A549 (cell line): ENCODE results near the gene ADCY4. TPM values are rescaled to one million over a fixed set of nuclear protein-coding genes. Genes with fewer than 3 reads are reported as not detected.

Experiments used
- ATAC-seq, 2 experiments: fragments of 200-7000 bp in 1 of 2; fragments of >200 bp in 1 of 2; cut with Nextera tagmentation in 1 of 2; cut with Tn5 transposase in 1 of 2; 3 replicates each; pipeline versions ENCODE4 v1.8.0 to v1.9.1; 2018 to 2020; ENCODE audit warnings: mild to moderate bottlenecking in 1 of 2, moderate library complexity in 1 of 2
- CTCF ChIA-PET: fragments of 300-600 bp; sonication (Branson Sonifier 250); formaldehyde crosslinking; extraction: SDS; loops from one replicate; lab custom pipeline; 2021; ENCODE audit warnings: antibody characterized with exemption, inconsistent platforms; lab: Yijun Ruan, JAX
- POLR2A ChIA-PET: fragments of 350-600 bp; formaldehyde crosslinking; extraction: SDS; loops from one replicate; lab custom pipeline; 2021; ENCODE audit warnings: antibody characterized with exemption, inconsistent platforms; lab: Yijun Ruan, JAX
- DNase-seq, 2 experiments: peaks; one replicate each; pipeline versions ENCODE4 v3.0.0 to v3.0.0-alpha.2; 2011 to 2016; ENCODE audit warnings: low read depth in 1 of 2, low spot score in 1 of 2
- FAIRE-seq: peaks from 2 replicates; lab custom pipeline; 2011; peaks lifted over from hg19 to GRCh38; lab: Jason Lieb, UNC
- H3K27ac ChIP-seq, 2 experiments: fragments of >200 bp; sonication (Bioruptor Twin); formaldehyde crosslinking; 3 replicates each; pipeline ENCODE4 v1.5.1; 2016 to 2017
- H3K4me1 ChIP-seq: fragments of >200 bp; sonication (Bioruptor Twin); formaldehyde crosslinking; 3 replicates; pipeline ENCODE4 v1.6.1; 2016
- H3K4me2 ChIP-seq: fragments of >200 bp; sonication (Bioruptor Twin); formaldehyde crosslinking; 3 replicates; pipeline ENCODE4 v1.6.1; 2016
- H3K4me3 ChIP-seq: fragments of >200 bp; sonication (Bioruptor Twin); formaldehyde crosslinking; 3 replicates; pipeline ENCODE4 v1.5.1; 2016
- H3K9me3 ChIP-seq: fragments of >200 bp; sonication (Bioruptor Twin); formaldehyde crosslinking; 3 replicates; pipeline ENCODE4 v1.6.1; 2016
- ATOH8 ChIP-seq: fragments of 250-450 bp; sonication (Bioruptor Pico); IDR thresholded peaks from 2 replicates; pipeline ENCODE4 v1.5.0; 2020; ENCODE audit warnings: low read depth, mild to moderate bottlenecking, moderate library complexity
- BHLHE40 ChIP-seq: IDR thresholded peaks from 2 replicates; pipeline ENCODE4 v1.6.1; 2012; ENCODE audit warnings: low read depth, low read length, inconsistent platforms
- CBX2 ChIP-seq: fragments of 200-600 bp; sonication (generic); IDR thresholded peaks from 2 replicates; pipeline ENCODE4 v1.6.1; 2016; ENCODE audit warnings: low read depth, mild to moderate bottlenecking, borderline replicate concordance
- CHD4 ChIP-seq: fragments of 200-600 bp; sonication (generic); IDR thresholded peaks from 2 replicates; pipeline ENCODE4 v1.6.1; 2016; ENCODE audit warnings: antibody characterized with exemption, mild to moderate bottlenecking, borderline replicate concordance
- EP300 ChIP-seq, 2 experiments: fragments of >200 bp; sonication (Bioruptor Twin); formaldehyde crosslinking; IDR thresholded peaks; 2 replicates in 1 of 2; 3 replicates in 1 of 2; pipeline ENCODE4 v1.6.1; 2016 to 2017
- FOXS1 ChIP-seq: fragments of 250-450 bp; sonication (Bioruptor Pico); IDR thresholded peaks from 2 replicates; pipeline ENCODE4 v1.5.0; 2020; ENCODE audit warnings: mild to moderate bottlenecking, moderate library complexity
- HEYL ChIP-seq: fragments of 250-450 bp; sonication (Bioruptor Pico); IDR thresholded peaks from 2 replicates; pipeline ENCODE4 v1.8.0; 2021; ENCODE audit warnings: mild to moderate bottlenecking, moderate library complexity
- HOXB13 ChIP-seq: fragments of 250-450 bp; sonication (Bioruptor Pico); IDR thresholded peaks from 2 replicates; pipeline ENCODE4 v1.5.0; 2020; ENCODE audit warnings: low read depth, mild to moderate bottlenecking, moderate library complexity
- NR3C1 ChIP-seq: fragments of >200 bp; sonication (Bioruptor Twin); formaldehyde crosslinking; IDR thresholded peaks from 3 replicates; pipeline ENCODE4 v1.6.1; 2017
- PBX3 ChIP-seq: IDR thresholded peaks from 2 replicates; pipeline ENCODE4 v1.6.1; 2012
- POLR2AphosphoS2 ChIP-seq: conservative IDR thresholded peaks from 2 replicates; pipeline ENCODE4 v1.6.1; 2012; ENCODE audit warnings: low read length, improper control_type of control experiment, inconsistent platforms
- RCOR1 ChIP-seq: fragments of 150-350 bp; IDR thresholded peaks from 2 replicates; pipeline ENCODE4 v1.6.1; 2014; ENCODE audit warnings: antibody characterized with exemption, low read length, low read depth
- SREBF2 ChIP-seq: fragments of 450-650 bp; IDR thresholded peaks from 2 replicates; pipeline ENCODE4 v1.6.1; 2014; ENCODE audit warnings: mild to moderate bottlenecking, moderate library complexity
- USF2 ChIP-seq: fragments of 450-650 bp; IDR thresholded peaks from 2 replicates; pipeline ENCODE4 v1.6.1; 2014; ENCODE audit warnings: antibody characterized with exemption
- ZNF302 ChIP-seq: fragments of 250-450 bp; sonication (Bioruptor Pico); IDR thresholded peaks from 2 replicates; pipeline ENCODE4 v1.9.0; 2021; ENCODE audit warnings: inconsistent platforms, mild to moderate bottlenecking, moderate library complexity
- WGBS: methylation state at CpG from one replicate; pipeline ENCODE4 v1.1.6; 2017; ENCODE audit errors: missing lambda C conversion rate; 5-methylcytosine and 5-hydroxymethylcytosine counted together
- polyA plus RNA-seq, 4 experiments: library from polyadenylated mRNA; depleted of rRNA in 3 of 4; stranded (reverse); fragments of >200 nt; fragmentation: RNase III in 1 of 4; extraction: RNeasy Plus Mini Kit Qiagen cat#74134 plus additional on column Dnase treatment in 1 of 4; gene quantifications; 2 replicates in 3 of 4; 3 replicates in 1 of 4; pipeline ENCODE4 v1.2.3, GENCODE V29; 2011 to 2017
- TF ChIP-seq, protein P1 (sequence below): fragments of >200 bp; sonication (Bioruptor Twin); formaldehyde crosslinking; IDR thresholded peaks from 3 replicates; pipeline ENCODE4 v1.5.1; 2016
- TF ChIP-seq, protein P2 (sequence below): fragments of 200-600 bp; sonication (generic); IDR thresholded peaks from 2 replicates; pipeline ENCODE4 v1.6.1; 2016; ENCODE audit warnings: antibody characterized with exemption, mild to moderate bottlenecking, moderate library complexity
- TF ChIP-seq, protein P3 (sequence below): fragments of 150-350 bp; IDR thresholded peaks from 2 replicates; pipeline ENCODE4 v1.6.1; 2014; ENCODE audit warnings: low read depth, mild to moderate bottlenecking, low read length
- TF ChIP-seq, protein P4 (sequence below): fragments of >200 bp; sonication (Bioruptor Twin); formaldehyde crosslinking; IDR thresholded peaks from 3 replicates; pipeline ENCODE4 v1.6.1; 2016
- TF ChIP-seq, protein P5 (sequence below): fragments of >200 bp; sonication (Bioruptor Twin); formaldehyde crosslinking; IDR thresholded peaks from 2 replicates; pipeline ENCODE4 v1.6.1; 2016

Gene ADCY4
- polyA plus RNA-seq, 2 of the 4 experiments (the other 2 are of a cell fraction), result not detected

DNA sequence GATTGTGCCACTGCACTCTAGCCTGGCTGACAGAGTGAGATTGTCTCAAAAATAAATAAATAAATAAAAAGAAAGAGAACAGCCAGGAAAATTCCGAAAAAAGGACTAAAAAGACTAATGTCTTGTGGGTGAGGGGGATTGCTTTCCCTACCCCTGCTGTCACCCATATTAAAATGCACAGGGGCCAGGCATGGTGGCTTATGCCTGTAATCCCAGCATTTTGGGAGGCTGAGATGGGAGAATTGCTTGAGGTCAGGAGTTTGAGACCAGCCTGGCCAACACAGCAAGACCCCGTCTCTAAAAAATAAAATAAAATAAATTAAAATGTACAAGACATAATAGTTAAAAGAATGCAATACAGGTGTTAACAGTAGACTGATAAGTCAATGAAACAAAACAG lies 41.3 kb downstream of the ADCY4 start:
- no peak for ATAC-seq
- ChIA-PET POLR2A (interaction anchor here (0.6 kb wide), 1 partner anchor 22 kb away, joined by 3 read pairs; the partner anchor contains the start of gene RABGGTA), CTCF (interaction anchor here (1.8 to 34.0 kb wide), 3 partner anchors 10 to 138 kb away, joined by 4 to 601 read pairs (median 469); partner anchors contain the start of genes CIDEB, DHRS1, LTB4R and LTB4R2)
- Histone ChIP-seq H3K4me1 (peaks cover 1% of the 10 kb centered on the region; the same call in 2 of the 3 replicates), H3K4me3 (no peak overlapping the region), H3K27ac (no peak overlapping the region), H3K4me2 (no peak overlapping the region), H3K9me3 (no peaks in the 10 kb centered on the region)
- DNase-seq, result no peak
- TF ChIP-seq HEYL (CRISPR knock-in tag), result no peak
- TF ChIP-seq, protein P1, sequence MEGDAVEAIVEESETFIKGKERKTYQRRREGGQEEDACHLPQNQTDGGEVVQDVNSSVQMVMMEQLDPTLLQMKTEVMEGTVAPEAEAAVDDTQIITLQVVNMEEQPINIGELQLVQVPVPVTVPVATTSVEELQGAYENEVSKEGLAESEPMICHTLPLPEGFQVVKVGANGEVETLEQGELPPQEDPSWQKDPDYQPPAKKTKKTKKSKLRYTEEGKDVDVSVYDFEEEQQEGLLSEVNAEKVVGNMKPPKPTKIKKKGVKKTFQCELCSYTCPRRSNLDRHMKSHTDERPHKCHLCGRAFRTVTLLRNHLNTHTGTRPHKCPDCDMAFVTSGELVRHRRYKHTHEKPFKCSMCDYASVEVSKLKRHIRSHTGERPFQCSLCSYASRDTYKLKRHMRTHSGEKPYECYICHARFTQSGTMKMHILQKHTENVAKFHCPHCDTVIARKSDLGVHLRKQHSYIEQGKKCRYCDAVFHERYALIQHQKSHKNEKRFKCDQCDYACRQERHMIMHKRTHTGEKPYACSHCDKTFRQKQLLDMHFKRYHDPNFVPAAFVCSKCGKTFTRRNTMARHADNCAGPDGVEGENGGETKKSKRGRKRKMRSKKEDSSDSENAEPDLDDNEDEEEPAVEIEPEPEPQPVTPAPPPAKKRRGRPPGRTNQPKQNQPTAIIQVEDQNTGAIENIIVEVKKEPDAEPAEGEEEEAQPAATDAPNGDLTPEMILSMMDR, result no peak
- TF ChIP-seq FOXS1 (CRISPR knock-in tag), result no peak
- TF ChIP-seq, protein P2, sequence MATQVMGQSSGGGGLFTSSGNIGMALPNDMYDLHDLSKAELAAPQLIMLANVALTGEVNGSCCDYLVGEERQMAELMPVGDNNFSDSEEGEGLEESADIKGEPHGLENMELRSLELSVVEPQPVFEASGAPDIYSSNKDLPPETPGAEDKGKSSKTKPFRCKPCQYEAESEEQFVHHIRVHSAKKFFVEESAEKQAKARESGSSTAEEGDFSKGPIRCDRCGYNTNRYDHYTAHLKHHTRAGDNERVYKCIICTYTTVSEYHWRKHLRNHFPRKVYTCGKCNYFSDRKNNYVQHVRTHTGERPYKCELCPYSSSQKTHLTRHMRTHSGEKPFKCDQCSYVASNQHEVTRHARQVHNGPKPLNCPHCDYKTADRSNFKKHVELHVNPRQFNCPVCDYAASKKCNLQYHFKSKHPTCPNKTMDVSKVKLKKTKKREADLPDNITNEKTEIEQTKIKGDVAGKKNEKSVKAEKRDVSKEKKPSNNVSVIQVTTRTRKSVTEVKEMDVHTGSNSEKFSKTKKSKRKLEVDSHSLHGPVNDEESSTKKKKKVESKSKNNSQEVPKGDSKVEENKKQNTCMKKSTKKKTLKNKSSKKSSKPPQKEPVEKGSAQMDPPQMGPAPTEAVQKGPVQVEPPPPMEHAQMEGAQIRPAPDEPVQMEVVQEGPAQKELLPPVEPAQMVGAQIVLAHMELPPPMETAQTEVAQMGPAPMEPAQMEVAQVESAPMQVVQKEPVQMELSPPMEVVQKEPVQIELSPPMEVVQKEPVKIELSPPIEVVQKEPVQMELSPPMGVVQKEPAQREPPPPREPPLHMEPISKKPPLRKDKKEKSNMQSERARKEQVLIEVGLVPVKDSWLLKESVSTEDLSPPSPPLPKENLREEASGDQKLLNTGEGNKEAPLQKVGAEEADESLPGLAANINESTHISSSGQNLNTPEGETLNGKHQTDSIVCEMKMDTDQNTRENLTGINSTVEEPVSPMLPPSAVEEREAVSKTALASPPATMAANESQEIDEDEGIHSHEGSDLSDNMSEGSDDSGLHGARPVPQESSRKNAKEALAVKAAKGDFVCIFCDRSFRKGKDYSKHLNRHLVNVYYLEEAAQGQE, result no peak
- no peak for TF ChIP-seq RCOR1
- TF ChIP-seq, protein P3, sequence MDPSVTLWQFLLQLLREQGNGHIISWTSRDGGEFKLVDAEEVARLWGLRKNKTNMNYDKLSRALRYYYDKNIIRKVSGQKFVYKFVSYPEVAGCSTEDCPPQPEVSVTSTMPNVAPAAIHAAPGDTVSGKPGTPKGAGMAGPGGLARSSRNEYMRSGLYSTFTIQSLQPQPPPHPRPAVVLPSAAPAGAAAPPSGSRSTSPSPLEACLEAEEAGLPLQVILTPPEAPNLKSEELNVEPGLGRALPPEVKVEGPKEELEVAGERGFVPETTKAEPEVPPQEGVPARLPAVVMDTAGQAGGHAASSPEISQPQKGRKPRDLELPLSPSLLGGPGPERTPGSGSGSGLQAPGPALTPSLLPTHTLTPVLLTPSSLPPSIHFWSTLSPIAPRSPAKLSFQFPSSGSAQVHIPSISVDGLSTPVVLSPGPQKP, result no peak
- no peak for TF ChIP-seq BHLHE40
- TF ChIP-seq CHD4, result no peak
- TF ChIP-seq, protein P4, sequence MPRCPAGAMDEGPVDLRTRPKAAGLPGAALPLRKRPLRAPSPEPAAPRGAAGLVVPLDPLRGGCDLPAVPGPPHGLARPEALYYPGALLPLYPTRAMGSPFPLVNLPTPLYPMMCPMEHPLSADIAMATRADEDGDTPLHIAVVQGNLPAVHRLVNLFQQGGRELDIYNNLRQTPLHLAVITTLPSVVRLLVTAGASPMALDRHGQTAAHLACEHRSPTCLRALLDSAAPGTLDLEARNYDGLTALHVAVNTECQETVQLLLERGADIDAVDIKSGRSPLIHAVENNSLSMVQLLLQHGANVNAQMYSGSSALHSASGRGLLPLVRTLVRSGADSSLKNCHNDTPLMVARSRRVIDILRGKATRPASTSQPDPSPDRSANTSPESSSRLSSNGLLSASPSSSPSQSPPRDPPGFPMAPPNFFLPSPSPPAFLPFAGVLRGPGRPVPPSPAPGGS, result no peak
- WGBS, result 90% methylated on average over 2 of the region's 2 CpGs
- no peak for FAIRE-seq

GRCh38 chr14:24292118-24292807 lies 42.6 kb downstream of the ADCY4 start:
- CTCF ChIA-PET, result interaction anchor here (0.9 to 34.0 kb wide), 7 partner anchors 11 to 139 kb away, joined by 3 to 601 read pairs (median 4); partner anchors contain the start of genes CIDEB, DHRS1, LTB4R and LTB4R2
- Histone ChIP-seq H3K4me2 (no peak overlapping the region), H3K4me3 (no peak overlapping the region), H3K4me1 (no peaks in the 10 kb centered on the region), H3K9me3 (no peaks in the 10 kb centered on the region), H3K27ac (no peak overlapping the region)
- POLR2A ChIA-PET, result no interaction called here
- TF ChIP-seq, protein P3, result no peak
- TF ChIP-seq ZNF302 (CRISPR knock-in tag), result no peak
- no peak for TF ChIP-seq SREBF2
- TF ChIP-seq PBX3, result no peak
- no peak for TF ChIP-seq NR3C1
- TF ChIP-seq, protein P5, sequence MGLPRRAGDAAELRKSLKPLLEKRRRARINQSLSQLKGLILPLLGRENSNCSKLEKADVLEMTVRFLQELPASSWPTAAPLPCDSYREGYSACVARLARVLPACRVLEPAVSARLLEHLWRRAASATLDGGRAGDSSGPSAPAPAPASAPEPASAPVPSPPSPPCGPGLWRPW, result no peak
- no peak for TF ChIP-seq CHD4
- TF ChIP-seq EP300 (IDR thresholded peaks at IDR 0.05), result no peak
- no peak for TF ChIP-seq FOXS1 (CRISPR knock-in tag)
- no peak for TF ChIP-seq USF2
- TF ChIP-seq CBX2, result no peak
- TF ChIP-seq ATOH8 (CRISPR knock-in tag), result no peak
- no peak for TF ChIP-seq POLR2AphosphoS2
- TF ChIP-seq HOXB13, result no peak
- ATAC-seq (no peak), DNase-seq (no peak), FAIRE-seq (no peak)
- WGBS, result 84% methylated on average over 11 of the region's 11 CpGs
